ENCODE results near the gene CASK.

The CASK gene

GRCh38 chrX:41935832-41936231 lies 12.5 kb upstream of the CASK start:
- no peak overlapping the region for H3K27ac ChIP-seq (ENCODE audit: low read depth, low read length)
- H3K27me3 ChIP-seq (ENCODE audit: control insufficient read depth, insufficient read depth, low read length), result no peaks in the 10 kb centered on the region; the same call in 1 of the 2 replicates
- H3K4me3 ChIP-seq (ENCODE audit: low read depth, low read length), result no peak overlapping the region
- H3K4me1 ChIP-seq (ENCODE audit: control insufficient read depth, insufficient read depth, low read length), result no peaks in the 10 kb centered on the region
- no peaks in the 10 kb centered on the region for H3K36me3 ChIP-seq (ENCODE audit: control insufficient read depth, insufficient read depth, low read length)
- no peaks in the 10 kb centered on the region for H3K9me3 ChIP-seq (ENCODE audit: control insufficient read depth, insufficient read depth, low read depth, low read length)
- H3K9ac ChIP-seq (ENCODE audit: low read length), result no peak overlapping the region

GRCh38 chrX:41933546-41933945 lies 10.2 kb upstream of the CASK start:
- no peaks in the 10 kb centered on the region for H3K9me3 ChIP-seq (ENCODE audit: control insufficient read depth, insufficient read depth, low read depth, low read length)
- no peaks in the 10 kb centered on the region for H3K36me3 ChIP-seq (ENCODE audit: control insufficient read depth, insufficient read depth, low read length)
- H3K27ac ChIP-seq (ENCODE audit: low read depth, low read length), result no peak overlapping the region
- H3K4me1 ChIP-seq (ENCODE audit: control insufficient read depth, insufficient read depth, low read length), result no peaks in the 10 kb centered on the region
- H3K9ac ChIP-seq (ENCODE audit: low read length), result no peak overlapping the region
- no peaks in the 10 kb centered on the region; the same call in 1 of the 2 replicates for H3K27me3 ChIP-seq (ENCODE audit: control insufficient read depth, insufficient read depth, low read length)
- H3K4me3 ChIP-seq (ENCODE audit: low read depth, low read length), result no peak overlapping the region

GRCh38 chrX:41932885-41933284 lies 9.5 kb upstream of the CASK start:
- Histone ChIP-seq H3K9ac (ENCODE audit: low read length) (no peak overlapping the region), H3K27ac (ENCODE audit: low read depth, low read length) (no peak overlapping the region), H3K27me3 (ENCODE audit: control insufficient read depth, insufficient read depth, low read length) (no peaks in the 10 kb centered on the region; the same call in 1 of the 2 replicates), H3K4me3 (ENCODE audit: low read depth, low read length) (no peak overlapping the region), H3K9me3 (ENCODE audit: control insufficient read depth, insufficient read depth, low read depth, low read length) (no peaks in the 10 kb centered on the region), H3K36me3 (ENCODE audit: control insufficient read depth, insufficient read depth, low read length) (no peaks in the 10 kb centered on the region), H3K4me1 (ENCODE audit: control insufficient read depth, insufficient read depth, low read length) (peaks cover 3% of the 10 kb centered on the region; the same call in 1 of the 2 replicates)

- Histone ChIP-seq H3K4me3 (ENCODE audit: low read depth, low read length) (no peak overlapping the region), H3K27ac (ENCODE audit: low read depth, low read length) (no peak overlapping the region), H3K27me3 (ENCODE audit: control insufficient read depth, insufficient read depth, low read length) (no peaks in the 10 kb centered on the region; the same call in 1 of the 2 replicates), H3K9ac (ENCODE audit: low read length) (no peak overlapping the region), H3K9me3 (ENCODE audit: control insufficient read depth, insufficient read depth, low read depth, low read length) (no peaks in the 10 kb centered on the region), H3K4me1 (ENCODE audit: control insufficient read depth, insufficient read depth, low read length) (peaks cover 6% of the 10 kb centered on the region; the same call in 1 of the 2 replicates), H3K36me3 (ENCODE audit: control insufficient read depth, insufficient read depth, low read length) (no peaks in the 10 kb centered on the region)
These were observed 8.2 kb upstream of the CASK start for GRCh38 chrX:41931591-41931990.

GRCh38 chrX:41923978-41924683 lies 777 bp upstream of the CASK start:
- H3K27me3 ChIP-seq (ENCODE audit: control insufficient read depth, insufficient read depth, low read length), result peaks cover 7% of the 10 kb centered on the region
- peak overlapping the region; percentile 91 for H3K4me3 ChIP-seq (ENCODE audit: low read depth, low read length)
- no peaks in the 10 kb centered on the region for H3K9me3 ChIP-seq (ENCODE audit: control insufficient read depth, insufficient read depth, low read depth, low read length)
- H3K9ac ChIP-seq (ENCODE audit: low read length), result peak overlapping the region; percentile 85
- H3K4me1 ChIP-seq (ENCODE audit: control insufficient read depth, insufficient read depth, low read length), result peaks cover 8% of the 10 kb centered on the region; the same call in 1 of the 2 replicates
- no peaks in the 10 kb centered on the region for H3K36me3 ChIP-seq (ENCODE audit: control insufficient read depth, insufficient read depth, low read length)
- H3K27ac ChIP-seq (ENCODE audit: low read depth, low read length), result peak overlapping the region; percentile 59; the same call in 1 of the 2 replicates

GRCh38 chrX:41922431-41923151 lies 763 bp downstream of the CASK start:
- Histone ChIP-seq H3K27ac (ENCODE audit: low read depth, low read length) (peak overlapping the region; percentile 61; the same call in 1 of the 2 replicates), H3K36me3 (ENCODE audit: control insufficient read depth, insufficient read depth, low read length) (no peaks in the 10 kb centered on the region), H3K27me3 (ENCODE audit: control insufficient read depth, insufficient read depth, low read length) (peaks cover 7% of the 10 kb centered on the region), H3K9me3 (ENCODE audit: control insufficient read depth, insufficient read depth, low read depth, low read length) (no peaks in the 10 kb centered on the region), H3K9ac (ENCODE audit: low read length) (peak overlapping the region; percentile 91), H3K4me1 (ENCODE audit: control insufficient read depth, insufficient read depth, low read length) (peaks cover 6% of the 10 kb centered on the region; the same call in 1 of the 2 replicates), H3K4me3 (ENCODE audit: low read depth, low read length) (peak overlapping the region; percentile 91)

- peaks cover 7% of the 10 kb centered on the region for H3K27me3 ChIP-seq (ENCODE audit: control insufficient read depth, insufficient read depth, low read length)
- H3K9me3 ChIP-seq (ENCODE audit: control insufficient read depth, insufficient read depth, low read depth, low read length), result no peaks in the 10 kb centered on the region
- H3K36me3 ChIP-seq (ENCODE audit: control insufficient read depth, insufficient read depth, low read length), result no peaks in the 10 kb centered on the region
- H3K9ac ChIP-seq (ENCODE audit: low read length), result peak overlapping the region; percentile 91
- peaks cover 9% of the 10 kb centered on the region; the same call in 1 of the 2 replicates for H3K4me1 ChIP-seq (ENCODE audit: control insufficient read depth, insufficient read depth, low read length)
- H3K4me3 ChIP-seq (ENCODE audit: low read depth, low read length), result peak overlapping the region; percentile 91
- H3K27ac ChIP-seq (ENCODE audit: low read depth, low read length), result no peak overlapping the region; the same call in 1 of the 2 replicates
These were observed 1.6 kb downstream of the CASK start for GRCh38 chrX:41921492-41922430.

- Histone ChIP-seq H3K9me3 (ENCODE audit: control insufficient read depth, insufficient read depth, low read depth, low read length) (no peaks in the 10 kb centered on the region), H3K4me3 (ENCODE audit: low read depth, low read length) (no peak overlapping the region), H3K9ac (ENCODE audit: low read length) (no peak overlapping the region), H3K36me3 (ENCODE audit: control insufficient read depth, insufficient read depth, low read length) (no peaks in the 10 kb centered on the region), H3K4me1 (ENCODE audit: control insufficient read depth, insufficient read depth, low read length) (peaks cover 9% of the 10 kb centered on the region; the same call in 1 of the 2 replicates), H3K27me3 (ENCODE audit: control insufficient read depth, insufficient read depth, low read length) (peaks cover 1% of the 10 kb centered on the region; the same call in 1 of the 2 replicates), H3K27ac (ENCODE audit: low read depth, low read length) (no peak overlapping the region)
These were observed 3.5 kb downstream of the CASK start for GRCh38 chrX:41919870-41920269.

GRCh38 chrX:41917517-41917916 lies 5.8 kb downstream of the CASK start:
- H3K4me3 ChIP-seq (ENCODE audit: low read depth, low read length), result no peak overlapping the region

GRCh38 chrX:41913476-41913875 lies 9.9 kb downstream of the CASK start:
- no peak overlapping the region for H3K9ac ChIP-seq (ENCODE audit: low read length)
- peaks cover 6% of the 10 kb centered on the region; the same call in 1 of the 2 replicates for H3K4me1 ChIP-seq (ENCODE audit: control insufficient read depth, insufficient read depth, low read length)
- H3K27me3 ChIP-seq (ENCODE audit: control insufficient read depth, insufficient read depth, low read length), result no peaks in the 10 kb centered on the region
- peaks cover 8% of the 10 kb centered on the region for H3K9me3 ChIP-seq (ENCODE audit: control insufficient read depth, insufficient read depth, low read depth, low read length)
- H3K36me3 ChIP-seq (ENCODE audit: control insufficient read depth, insufficient read depth, low read length), result peaks cover 4% of the 10 kb centered on the region; the same call in 1 of the 2 replicates
- H3K27ac ChIP-seq (ENCODE audit: low read depth, low read length), result no peak overlapping the region
- H3K4me3 ChIP-seq (ENCODE audit: low read depth, low read length), result no peak overlapping the region

More at GRCh38 chrX:41917517-41917916, 5.8 kb downstream of the CASK start:
- Histone ChIP-seq H3K27ac (ENCODE audit: low read depth, low read length) (no peak overlapping the region), H3K4me1 (ENCODE audit: control insufficient read depth, insufficient read depth, low read length) (peaks cover 6% of the 10 kb centered on the region; the same call in 1 of the 2 replicates), H3K9me3 (ENCODE audit: control insufficient read depth, insufficient read depth, low read depth, low read length) (no peaks in the 10 kb centered on the region), H3K27me3 (ENCODE audit: control insufficient read depth, insufficient read depth, low read length) (no peaks in the 10 kb centered on the region), H3K9ac (ENCODE audit: low read length) (no peak overlapping the region), H3K36me3 (ENCODE audit: control insufficient read depth, insufficient read depth, low read length) (no peaks in the 10 kb centered on the region)

Measured in HUES6 (cell line).